ENCODE data around the gene DISP2.
A peak's percentile ranks its signal among the peaks of the same experiment; 100 is the strongest.

The DISP2 gene

DNA sequence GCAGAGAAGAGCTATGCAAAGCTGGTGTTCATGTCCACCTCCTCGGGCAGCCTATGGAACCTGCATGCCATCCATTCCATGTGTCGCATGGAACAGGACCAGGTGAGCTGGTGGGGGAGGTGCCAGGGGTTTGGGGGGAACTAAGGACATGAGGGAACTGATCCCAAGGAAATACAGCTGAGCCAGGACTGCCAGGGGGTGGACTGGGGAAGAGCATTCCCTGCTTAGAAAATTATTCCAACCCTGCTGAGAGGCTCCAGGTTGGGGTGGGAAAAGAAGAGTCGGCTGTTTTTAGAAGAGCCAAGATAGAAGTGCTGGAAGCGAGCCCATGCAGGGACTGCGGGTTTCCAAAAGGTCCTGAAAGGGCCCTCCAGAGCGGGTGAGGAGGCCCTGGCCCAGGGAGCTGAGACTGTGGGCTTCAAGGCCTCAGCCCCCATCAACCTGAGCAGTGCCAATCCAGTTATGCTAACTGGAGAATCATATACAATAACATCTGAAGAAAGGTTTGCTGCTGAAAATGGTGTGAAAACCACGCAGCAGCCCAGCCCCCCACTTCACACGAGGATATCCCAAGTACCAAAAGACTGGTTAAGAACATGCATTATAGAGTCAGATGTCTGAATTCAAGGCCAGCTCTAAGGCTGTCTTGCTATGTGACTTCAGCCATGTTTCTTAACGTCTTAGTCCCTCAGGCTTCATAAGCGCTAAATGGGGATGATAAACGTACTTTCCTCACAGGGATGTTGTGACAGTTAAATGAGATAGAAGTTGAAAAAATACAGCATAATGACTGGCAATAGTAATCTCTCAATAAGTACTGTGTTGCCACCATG is 7.8 kb downstream of the DISP2 start:
- FAIRE-seq: no peak

DNA sequence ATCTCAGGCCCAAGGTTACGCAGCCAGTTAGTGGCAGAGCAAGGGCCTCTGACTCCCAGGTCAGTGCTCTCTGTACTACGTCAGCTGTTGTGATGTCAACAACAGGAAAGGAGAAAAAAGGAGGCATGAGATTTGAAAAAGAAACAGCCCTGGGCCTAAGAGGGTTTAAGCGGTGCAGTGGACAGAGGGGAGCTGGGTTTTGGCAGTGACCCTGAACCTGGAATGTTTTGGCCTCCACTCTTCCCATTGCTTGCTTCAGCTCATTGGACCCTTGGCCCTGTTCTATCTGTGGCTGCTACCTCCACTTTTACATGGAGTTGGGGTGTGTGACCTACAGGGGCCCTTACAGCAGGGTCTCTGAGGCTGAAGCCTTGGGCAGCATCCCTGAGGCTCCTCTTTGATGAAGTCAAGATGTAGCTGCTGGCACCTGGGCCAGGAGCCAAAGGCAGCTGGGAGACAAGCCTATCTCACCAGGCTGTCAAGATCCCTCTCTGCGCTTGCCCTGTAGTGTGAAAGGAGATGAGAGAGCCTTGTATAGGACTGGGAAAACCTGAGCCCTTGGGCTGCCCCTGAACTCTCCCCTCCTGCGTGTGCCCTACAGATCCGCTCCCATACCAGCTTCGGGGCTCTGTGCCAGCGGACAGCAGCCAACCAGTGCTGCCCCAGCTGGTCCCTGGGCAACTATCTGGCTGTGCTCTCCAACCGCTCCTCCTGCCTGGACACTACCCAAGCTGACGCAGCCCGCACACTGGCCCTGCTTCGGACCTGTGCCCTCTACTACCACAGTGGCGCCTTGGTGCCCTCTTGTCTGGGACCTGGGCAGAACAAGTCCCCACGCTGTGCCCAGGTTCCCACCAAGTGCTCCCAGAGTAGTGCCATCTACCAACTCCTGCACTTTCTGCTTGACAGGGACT is 8.7 kb downstream of the DISP2 start:
- FAIRE-seq: no peak

DNA sequence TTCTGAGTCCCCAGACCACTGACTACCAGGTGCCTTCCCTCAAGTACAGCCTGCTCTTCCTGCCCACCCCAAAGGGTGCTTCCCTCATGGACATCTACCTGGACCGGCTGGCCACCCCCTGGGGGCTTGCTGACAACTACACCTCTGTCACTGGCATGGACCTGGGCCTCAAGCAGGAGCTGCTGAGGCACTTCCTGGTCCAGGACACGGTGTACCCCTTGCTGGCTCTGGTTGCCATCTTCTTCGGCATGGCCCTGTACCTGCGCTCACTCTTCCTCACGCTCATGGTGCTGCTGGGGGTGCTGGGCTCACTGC is 9.3 kb downstream of the DISP2 start:
- FAIRE-seq: no peak

DNA sequence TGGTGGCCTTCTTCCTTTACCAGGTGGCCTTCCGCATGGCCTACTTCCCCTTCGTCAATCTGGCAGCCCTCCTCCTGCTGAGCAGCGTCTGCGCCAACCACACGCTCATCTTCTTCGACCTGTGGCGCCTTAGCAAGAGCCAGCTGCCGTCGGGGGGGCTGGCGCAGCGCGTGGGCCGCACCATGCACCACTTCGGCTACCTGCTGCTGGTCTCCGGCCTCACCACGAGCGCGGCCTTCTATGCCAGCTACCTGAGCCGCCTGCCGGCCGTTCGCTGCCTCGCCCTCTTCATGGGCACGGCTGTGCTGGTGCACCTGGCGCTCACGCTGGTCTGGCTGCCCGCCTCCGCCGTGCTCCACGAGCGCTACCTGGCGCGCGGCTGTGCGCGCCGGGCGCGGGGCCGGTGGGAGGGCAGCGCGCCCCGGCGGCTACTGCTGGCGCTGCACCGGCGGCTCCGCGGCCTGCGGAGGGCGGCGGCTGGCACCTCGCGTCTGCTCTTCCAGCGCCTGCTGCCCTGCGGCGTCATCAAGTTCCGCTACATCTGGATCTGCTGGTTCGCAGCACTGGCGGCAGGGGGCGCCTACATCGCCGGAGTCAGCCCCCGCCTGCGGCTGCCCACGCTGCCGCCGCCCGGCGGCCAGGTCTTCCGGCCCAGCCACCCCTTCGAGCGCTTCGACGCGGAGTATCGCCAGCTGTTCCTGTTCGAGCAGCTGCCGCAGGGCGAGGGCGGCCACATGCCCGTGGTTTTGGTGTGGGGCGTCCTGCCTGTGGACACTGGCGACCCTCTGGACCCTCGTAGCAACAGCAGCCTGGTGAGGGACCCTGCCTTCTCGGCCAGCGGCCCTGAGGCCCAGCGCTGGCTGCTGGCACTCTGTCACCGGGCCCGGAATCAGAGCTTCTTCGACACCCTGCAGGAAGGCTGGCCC is 9.9 kb downstream of the DISP2 start:
- no peak for FAIRE-seq

DNA sequence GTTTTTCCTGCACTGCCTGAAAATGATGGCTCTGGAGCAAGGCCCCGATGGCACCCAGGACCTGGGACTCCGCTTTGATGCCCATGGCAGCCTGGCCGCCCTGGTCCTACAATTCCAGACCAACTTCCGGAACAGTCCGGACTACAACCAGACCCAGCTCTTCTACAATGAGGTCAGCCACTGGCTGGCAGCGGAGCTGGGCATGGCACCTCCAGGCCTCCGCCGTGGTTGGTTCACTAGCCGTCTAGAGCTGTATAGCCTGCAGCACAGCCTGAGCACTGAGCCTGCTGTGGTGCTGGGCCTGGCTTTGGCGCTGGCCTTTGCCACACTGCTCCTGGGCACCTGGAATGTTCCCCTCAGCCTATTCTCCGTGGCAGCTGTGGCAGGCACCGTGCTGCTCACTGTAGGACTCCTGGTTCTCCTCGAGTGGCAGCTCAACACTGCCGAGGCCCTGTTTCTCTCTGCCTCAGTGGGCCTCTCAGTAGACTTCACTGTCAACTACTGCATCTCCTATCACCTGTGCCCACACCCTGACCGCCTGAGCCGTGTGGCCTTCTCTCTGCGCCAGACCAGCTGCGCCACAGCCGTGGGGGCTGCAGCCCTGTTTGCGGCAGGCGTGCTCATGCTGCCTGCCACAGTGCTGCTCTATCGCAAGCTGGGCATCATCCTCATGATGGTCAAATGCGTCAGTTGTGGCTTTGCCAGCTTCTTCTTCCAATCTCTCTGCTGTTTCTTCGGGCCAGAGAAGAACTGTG is 10.9 kb downstream of the DISP2 start:
- no peak for FAIRE-seq

DNA sequence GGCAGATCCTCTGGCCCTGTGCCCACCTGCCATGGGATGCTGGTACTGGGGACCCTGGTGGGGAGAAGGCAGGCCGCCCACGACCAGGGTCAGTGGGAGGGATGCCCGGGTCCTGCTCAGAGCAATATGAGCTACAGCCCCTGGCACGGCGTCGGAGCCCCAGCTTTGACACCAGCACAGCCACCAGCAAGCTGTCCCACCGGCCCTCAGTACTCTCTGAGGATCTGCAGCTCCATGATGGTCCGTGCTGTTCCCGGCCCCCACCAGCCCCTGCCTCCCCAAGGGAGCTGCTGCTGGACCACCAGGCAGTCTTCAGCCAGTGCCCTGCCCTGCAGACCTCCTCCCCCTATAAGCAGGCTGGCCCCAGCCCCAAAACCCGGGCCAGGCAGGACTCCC is 11.5 kb downstream of the DISP2 start:
- no peak for FAIRE-seq

DNA sequence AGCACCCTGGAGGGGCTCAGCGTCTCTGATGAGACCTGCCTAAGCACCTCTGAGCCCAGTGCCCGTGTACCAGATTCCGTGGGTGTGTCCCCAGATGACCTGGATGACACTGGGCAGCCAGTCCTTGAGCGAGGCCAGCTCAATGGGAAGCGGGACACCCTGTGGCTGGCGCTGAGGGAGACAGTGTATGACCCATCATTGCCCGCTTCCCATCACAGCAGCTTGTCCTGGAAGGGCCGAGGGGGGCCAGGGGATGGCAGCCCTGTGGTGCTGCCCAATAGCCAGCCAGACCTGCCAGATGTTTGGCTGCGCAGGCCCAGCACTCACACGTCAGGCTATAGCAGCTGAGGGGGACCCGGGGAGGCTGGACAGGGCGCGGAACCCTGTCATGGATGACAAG is 12.0 kb downstream of the DISP2 start:
- FAIRE-seq: no peak

DNA sequence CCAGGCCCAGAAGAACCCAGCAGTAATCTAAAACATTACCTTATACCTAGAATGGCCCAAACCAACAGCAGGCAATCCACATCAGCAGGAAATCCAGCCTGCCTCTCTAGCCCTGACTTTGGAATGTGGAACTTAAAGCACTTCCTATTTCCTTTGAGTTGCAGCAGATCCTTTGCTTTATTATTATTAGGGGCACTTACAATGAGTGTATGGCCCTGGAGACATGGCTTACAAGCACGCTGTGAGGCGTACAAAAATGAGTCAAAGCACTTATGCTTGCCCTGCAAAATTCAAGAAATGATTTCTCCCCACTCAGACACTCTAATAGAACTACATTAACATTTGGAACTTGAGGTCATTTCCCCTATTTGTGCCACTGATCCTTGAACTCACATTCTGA is 15.0 kb downstream of the DISP2 start:
- FAIRE-seq: no peak

DNA sequence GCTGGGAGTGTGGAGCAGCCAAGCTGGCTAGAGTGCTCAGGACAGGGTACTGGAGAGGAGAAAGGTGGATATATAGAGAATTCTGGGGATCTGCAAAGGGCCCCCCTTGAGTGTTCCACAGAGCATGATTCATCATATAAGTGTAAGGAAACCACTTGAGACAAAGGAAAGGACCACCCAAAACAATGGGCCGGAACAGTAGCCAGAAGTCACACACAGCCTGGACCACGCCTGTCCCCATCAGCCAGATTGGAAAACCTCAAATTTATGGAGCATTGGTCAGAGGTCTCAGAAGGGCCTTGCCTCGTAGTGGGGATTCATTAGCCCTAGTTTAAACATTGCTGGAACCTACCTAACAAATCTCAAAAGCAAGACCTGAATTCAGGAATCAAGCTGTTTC is 19.6 kb downstream of the DISP2 start:
- no peak for FAIRE-seq

DNA sequence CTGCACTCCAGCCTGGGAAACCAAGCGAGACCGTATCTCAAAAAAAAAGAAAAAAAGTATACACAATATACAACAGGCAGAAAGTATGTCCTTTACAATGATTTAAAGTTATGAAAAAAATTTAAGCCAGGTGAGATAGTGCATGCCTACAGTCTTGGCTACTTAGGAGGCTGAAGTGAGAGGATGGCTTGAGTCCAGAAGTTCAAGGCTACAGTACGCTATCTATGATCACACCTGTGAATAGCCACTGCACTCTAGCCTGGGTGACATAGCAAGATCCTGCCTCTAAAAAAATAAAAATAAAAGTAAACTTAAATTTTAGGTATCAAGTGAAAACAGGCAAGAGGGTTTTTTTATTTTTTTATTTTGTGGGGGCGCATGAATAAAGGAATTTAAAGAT is 21.4 kb downstream of the DISP2 start:
- FAIRE-seq: no peak

DNA sequence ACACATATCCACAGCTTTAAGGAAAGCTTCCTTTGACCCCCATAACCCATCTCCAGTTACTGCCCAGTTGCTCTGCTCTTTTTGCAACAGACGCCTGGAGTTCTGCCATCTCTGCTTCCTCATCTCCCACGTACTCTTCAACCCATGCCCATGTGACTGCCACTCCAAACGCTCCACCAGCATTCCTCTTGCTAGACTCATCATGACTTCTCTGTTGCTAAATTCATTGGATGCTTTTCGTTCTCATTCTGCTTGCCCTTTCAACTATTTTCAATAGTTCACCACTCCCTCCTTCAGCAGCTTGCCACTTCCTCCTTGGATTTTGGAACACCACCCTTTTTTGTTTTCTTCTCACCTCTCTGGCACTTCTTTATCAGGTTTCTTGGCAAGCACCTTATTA is 21.8 kb downstream of the DISP2 start:
- no peak for FAIRE-seq

DNA sequence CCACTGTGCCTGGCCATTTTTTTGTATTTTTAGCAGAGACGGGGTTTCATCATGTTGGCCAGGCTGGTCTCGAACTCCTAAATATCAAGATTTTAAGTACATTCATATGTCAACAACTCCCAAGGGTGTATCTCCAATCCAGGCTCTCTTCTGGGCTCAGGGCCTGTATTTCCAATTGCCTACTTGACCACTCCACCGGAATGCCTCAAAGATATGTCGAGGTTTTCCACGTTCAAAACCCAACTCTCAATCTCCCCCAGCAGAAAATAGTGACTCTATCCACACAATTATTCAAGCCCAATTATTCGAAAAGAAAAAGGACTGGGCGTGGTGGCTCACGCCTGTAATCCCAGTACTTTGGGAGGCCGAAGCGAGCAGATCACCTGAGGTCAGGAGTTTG is 22.6 kb downstream of the DISP2 start:
- FAIRE-seq: no peak

DNA sequence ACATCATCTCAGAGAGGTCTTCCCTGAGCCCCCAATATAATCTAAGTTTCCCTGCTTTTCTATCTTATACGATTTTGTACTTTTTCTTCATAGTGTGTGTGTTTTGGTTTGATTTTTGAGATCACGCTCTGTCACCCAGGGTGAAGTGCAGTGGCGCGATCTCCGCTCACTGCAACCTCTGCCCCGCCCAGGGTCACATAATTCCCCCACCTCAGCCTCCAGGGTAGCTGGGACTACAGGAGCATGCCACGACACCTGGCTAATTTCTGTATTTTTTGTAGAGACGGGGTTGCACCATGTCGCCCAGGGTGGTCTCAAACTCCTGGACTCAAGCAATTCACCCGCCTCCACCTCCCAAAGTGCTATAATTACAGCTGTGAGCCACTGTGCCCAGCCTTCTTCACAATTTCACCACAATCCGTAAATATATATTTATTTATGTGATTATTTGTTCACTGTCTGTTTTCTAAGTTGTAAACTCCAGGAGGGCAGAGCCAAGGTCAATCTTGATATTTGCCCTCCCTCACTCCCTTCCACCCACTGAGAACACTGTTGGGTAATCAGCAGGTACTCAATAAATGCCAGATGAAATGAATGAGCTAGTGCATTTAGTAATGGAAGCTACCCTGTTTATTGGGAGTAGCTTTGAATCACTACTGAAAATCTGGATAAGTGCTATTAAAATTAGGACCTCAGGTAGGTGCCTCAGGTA is 24.0 kb downstream of the DISP2 start:
- FAIRE-seq: no peak

DNA sequence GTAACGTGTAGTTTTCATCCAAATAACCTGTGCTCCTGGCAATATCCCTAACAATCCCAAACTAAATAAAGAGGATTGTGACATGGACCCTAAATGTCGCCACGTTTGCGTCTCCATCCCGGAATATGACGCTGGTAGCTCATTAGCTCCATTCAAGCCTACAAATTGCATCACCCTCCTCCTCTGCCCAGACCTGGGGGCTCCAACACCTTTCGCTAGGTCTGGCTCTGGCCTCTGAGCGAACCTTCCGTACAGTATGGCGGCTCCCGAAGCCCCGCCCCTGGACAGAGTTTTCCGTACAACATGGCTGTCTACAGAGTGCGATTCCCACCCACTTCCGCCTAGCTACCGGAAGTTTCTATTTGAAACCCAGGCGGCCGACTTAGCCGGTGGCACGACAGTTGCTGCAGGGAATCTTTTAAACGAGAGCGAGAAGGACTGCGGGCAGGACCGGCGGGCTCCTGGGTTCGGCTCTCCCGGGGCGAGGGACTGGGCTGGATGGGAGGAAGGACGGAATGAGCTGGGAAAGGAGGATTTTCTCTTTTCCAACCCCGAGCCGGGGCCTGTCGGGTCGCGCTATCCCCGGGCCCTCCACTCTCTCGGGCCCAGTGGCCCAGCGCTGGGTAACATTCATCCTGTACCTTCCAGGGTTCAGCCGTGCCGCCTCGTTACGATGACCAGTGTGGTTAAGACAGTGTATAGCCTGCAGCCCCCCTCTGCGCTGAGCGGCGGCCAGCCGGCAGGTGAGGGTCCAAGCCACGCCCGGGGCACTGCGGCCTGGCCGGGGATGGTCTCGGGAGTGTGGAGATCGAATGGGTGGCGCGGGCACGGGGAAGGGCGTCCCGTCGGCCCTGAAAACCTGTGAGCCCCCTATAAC is 24.8 kb downstream of the DISP2 start, which contains the start of gene KNSTRN:
TSS of gene KNSTRN (plus strand) at position 142 of the 877 bp plus-strand sequence. CDS start at position 257, 115 bp downstream.
- peak; percentile 96 for FAIRE-seq

DNA sequence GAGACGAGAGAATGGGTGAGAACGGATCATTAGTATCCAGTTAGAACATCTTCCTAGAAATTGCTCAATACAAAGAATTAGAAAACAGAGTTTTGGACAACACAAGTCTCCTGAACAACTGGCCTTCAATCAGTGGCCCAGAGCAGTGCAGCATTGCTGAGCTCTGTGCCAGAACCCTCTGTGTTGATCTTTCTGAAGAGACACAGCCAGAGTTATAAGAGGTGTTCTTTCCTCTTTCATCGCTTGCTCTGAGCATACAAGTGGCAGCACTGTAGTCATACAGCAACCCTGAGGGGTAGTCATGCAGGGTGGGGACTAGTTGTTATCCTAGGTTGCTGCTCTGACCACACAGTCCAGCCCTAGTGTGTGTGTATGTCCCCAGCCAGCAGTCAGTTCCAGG is 28.5 kb downstream of the DISP2 start:
- FAIRE-seq: no peak

DNA sequence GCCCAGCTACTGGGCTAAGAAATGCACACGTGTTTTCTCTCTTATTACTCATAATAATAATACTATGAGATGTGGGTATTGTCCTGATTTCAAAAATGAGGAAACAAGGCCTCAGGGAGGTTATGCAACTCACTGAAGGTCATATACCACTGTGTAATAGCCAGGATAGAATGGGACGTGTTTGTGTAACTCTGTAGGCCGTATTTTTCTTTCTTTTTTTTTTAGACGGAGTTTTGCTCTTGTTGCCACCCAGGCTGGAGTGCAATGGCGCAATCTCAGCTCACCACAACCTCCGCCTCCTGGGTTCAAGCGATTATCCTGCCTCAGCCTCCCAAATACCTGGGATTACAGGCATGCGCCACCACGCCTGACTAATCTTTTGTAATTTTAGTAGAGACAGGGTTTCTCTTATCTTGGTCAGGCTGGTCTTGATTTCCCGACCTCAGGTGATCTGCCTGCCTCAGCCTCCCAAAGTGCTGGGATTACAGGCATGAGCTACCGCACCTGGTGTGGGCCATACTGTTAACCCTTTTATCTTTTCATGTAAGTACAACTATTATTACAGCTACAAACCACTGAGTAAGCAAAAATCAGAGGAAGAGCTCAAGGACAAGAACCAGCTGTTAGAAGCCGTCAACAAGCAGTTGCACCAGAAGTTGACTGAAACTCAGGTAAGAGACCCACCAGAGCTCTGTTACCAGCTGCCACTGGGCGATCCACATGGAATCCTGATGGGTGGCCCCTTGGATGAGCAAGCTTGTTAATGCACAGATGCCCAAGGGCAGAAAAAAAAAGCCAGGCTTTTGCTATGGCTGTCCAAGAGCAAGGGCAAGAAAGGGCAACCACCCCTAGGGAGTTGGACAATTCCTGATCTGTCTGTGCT is 31.2 kb downstream of the DISP2 start:
- no peak for FAIRE-seq

DNA sequence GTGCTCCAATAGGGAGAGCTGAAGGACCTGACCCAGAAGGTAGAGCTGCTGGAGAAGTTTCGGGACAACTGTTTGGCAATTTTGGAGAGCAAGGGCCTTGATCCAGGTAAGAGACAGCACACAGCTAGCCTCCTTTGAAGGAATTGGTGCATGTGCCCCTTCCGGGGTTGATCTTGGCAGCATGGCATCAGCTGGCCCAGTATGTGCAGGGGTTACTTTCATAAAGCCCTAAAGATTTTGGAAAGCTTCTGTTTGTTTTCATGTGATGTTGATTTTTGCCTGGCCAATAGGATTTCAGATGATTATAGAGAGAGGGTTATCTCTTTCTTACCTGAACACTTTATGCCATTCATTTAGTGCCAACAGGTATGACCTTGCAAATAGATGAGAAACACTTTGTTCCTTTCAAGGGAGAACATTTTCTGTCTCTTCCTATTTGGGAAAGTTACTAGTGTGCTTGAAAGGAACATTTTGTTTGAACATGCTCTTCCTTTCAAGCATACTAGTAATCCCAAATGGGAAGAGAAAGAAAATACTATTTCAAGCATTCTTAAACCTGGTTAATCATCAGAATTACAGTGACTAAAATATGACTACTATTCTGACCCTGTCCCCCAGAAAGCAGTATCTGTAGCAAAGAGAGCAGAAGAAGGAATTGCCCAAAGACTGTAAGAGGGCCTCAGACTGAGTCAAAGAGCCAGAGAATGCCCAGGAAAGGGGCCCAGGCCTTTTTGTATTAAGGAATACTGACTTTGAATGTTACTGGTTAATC is 32.0 kb downstream of the DISP2 start:
- no peak for FAIRE-seq

Measured in G401.6 (cell line).